OCI-LY7 (cell line): ENCODE measurements around the gene LAPTM5. TPM values are rescaled to one million over a fixed set of nuclear protein-coding genes. Genes with fewer than 3 reads are reported as not detected.

Experiments
- BruUV-seq: library from RNA; stranded (reverse); fragments of 400-500 nt; replicated peaks from 2 replicates; lab custom pipeline; 2021; lab: Mats Ljungman, UMichigan
- CTCF ChIA-PET: fragments of 300-600 bp; sonication (Branson Sonifier 250); formaldehyde crosslinking; loops from one replicate; lab custom pipeline; 2022; ENCODE audit warnings: antibody characterized with exemption; ENCODE audit not compliant: unreplicated experiment; lab: Charles Lee
- POLR2A ChIA-PET: fragments of 300-600 bp; sonication (Branson Sonifier 250); formaldehyde crosslinking; loops from one replicate; lab custom pipeline; 2022; ENCODE audit warnings: antibody characterized with exemption; lab: Charles Lee
- DNase-seq: peaks from one replicate; pipeline ENCODE4 v3.0.0-alpha.2; 2015; ENCODE audit warnings: low spot score
- H2AFZ ChIP-seq: fragments of 200-600 bp; sonication (generic), shearing (Covaris generic); 2 replicates; pipeline ENCODE4 v1.6.1; 2014; ENCODE audit warnings: mild to moderate bottlenecking, antibody characterized with exemption, low read length, moderate library complexity
- H3K27ac ChIP-seq: fragments of 200-600 bp; sonication (generic); 2 replicates; pipeline ENCODE4 v1.5.1; 2014; ENCODE audit warnings: mixed run types, low read depth, mild to moderate bottlenecking, moderate library complexity, low read length, inconsistent platforms; ENCODE audit not compliant: poor library complexity, severe bottlenecking
- H3K36me3 ChIP-seq: fragments of 200-600 bp; sonication (generic); 2 replicates; pipeline ENCODE4 v1.6.1; 2014; ENCODE audit warnings: mild to moderate bottlenecking, antibody characterized with exemption, low read length, moderate library complexity, mixed read lengths; ENCODE audit not compliant: insufficient read depth
- H3K4me1 ChIP-seq: fragments of 200-600 bp; sonication (generic); 2 replicates; pipeline ENCODE4 v1.5.1; 2014; ENCODE audit warnings: mild to moderate bottlenecking, low read length; ENCODE audit not compliant: insufficient read depth, poor library complexity, severe bottlenecking
- H3K4me2 ChIP-seq: fragments of 200-600 bp; sonication (generic); 2 replicates; pipeline ENCODE4 v1.6.1; 2014; ENCODE audit warnings: mild to moderate bottlenecking, low read length
- H3K4me3 ChIP-seq: fragments of 200-600 bp; sonication (generic); 2 replicates; pipeline ENCODE4 v1.5.1; 2014; ENCODE audit warnings: mild to moderate bottlenecking, low read depth, low read length; ENCODE audit not compliant: poor library complexity, severe bottlenecking
- H3K79me2 ChIP-seq: fragments of 200-600 bp; sonication (generic); 2 replicates; pipeline ENCODE4 v1.6.1; 2016; ENCODE audit warnings: low read depth, mild to moderate bottlenecking, low read length, moderate library complexity, mixed read lengths; ENCODE audit not compliant: insufficient read depth
- H3K9me2 ChIP-seq: fragments of 200-600 bp; sonication (generic); 2 replicates; pipeline ENCODE4 v1.6.1; 2016; ENCODE audit warnings: mild to moderate bottlenecking, low read length, mixed read lengths; ENCODE audit not compliant: insufficient read depth
- H3K9me3 ChIP-seq: fragments of 200-600 bp; sonication (generic); 2 replicates; pipeline ENCODE4 v1.6.1; 2014; ENCODE audit warnings: mild to moderate bottlenecking, mixed run types, low read length, mixed read lengths
- H4K20me1 ChIP-seq: fragments of 200-600 bp; sonication (generic); 2 replicates; pipeline ENCODE4 v1.6.1; 2014; ENCODE audit warnings: mild to moderate bottlenecking, antibody characterized with exemption, low read length, moderate library complexity, mixed read lengths; ENCODE audit not compliant: insufficient read depth
- CTCF ChIP-seq: fragments of 200-600 bp; sonication (generic); conservative IDR thresholded peaks from 2 replicates; pipeline ENCODE4 v1.5.1; 2014; ENCODE audit warnings: mild to moderate bottlenecking, antibody characterized with exemption, low read length, moderate library complexity, mixed read lengths
- EZH2phosphoT487 ChIP-seq: fragments of 200-600 bp; sonication (generic); IDR thresholded peaks from 2 replicates; pipeline ENCODE4 v1.6.1; 2018; ENCODE audit warnings: low read depth, borderline replicate concordance, mild to moderate bottlenecking, mixed run types, antibody characterized with exemption, low read length, moderate library complexity, mixed read lengths
- intact Hi-C: fragments of 100-400 bp; cut with micrococcal nuclease; formaldehyde crosslinking; loops from one replicate; pipeline ENCODE4 v1.10.0; 2022; ENCODE audit not compliant: unreplicated experiment
- total RNA-seq, 2 experiments: library from RNA; depleted of rRNA in 1 of 2; stranded (reverse); fragments of >200 nt in 1 of 2; shearing (Covaris generic) in 1 of 2; gene quantifications; 2 replicates each; pipeline ENCODE4 v1.2.3, GENCODE V29; 2014 to 2022

The LAPTM5 gene
- total RNA-seq, 2 experiments from 2014 or later = 113 to 137 TPM

- Histone ChIP-seq H2AFZ (no peak overlapping the region), H3K4me1 (peaks cover 46% of the 10 kb centered on the region), H3K27ac (no peak overlapping the region), H3K4me2 (no peak overlapping the region), H3K79me2 (no peaks in the 10 kb centered on the region), H3K9me2 (no peaks in the 10 kb centered on the region), H4K20me1 (peaks cover 6% of the 10 kb centered on the region; the same call in 1 of the 2 replicates), H3K4me3 (no peak overlapping the region), H3K9me3 (no peaks in the 10 kb centered on the region), H3K36me3 (peaks cover 33% of the 10 kb centered on the region)
- ChIA-PET CTCF (no interaction called here), POLR2A (no interaction called here)
- BruUV-seq = no TSS peak
- intact Hi-C loops = no loop called here
- DNase-seq = no peak
- TF ChIP-seq CTCF = no peak
- TF ChIP-seq EZH2phosphoT487 = no peak
Observed at GRCh38 chr1:30738715-30739559, 18.6 kb downstream of the LAPTM5 start.

GRCh38 chr1:30738040-30738714, 19.4 kb downstream of the LAPTM5 start:
- no peaks in the 10 kb centered on the region for H3K79me2 ChIP-seq
- POLR2A ChIA-PET = no interaction called here
- H3K9me3 ChIP-seq = no peaks in the 10 kb centered on the region
- H3K27ac ChIP-seq = no peak overlapping the region
- H3K9me2 ChIP-seq = no peaks in the 10 kb centered on the region
- TF ChIP-seq CTCF = 0 out of 2 replicates have a peak, but pooled peaks have one; percentile 20
- TF ChIP-seq EZH2phosphoT487 = no peak
- no peak overlapping the region for H3K4me3 ChIP-seq
- intact Hi-C loops = no loop called here
- peaks cover 33% of the 10 kb centered on the region for H3K36me3 ChIP-seq
- no peak overlapping the region for H3K4me2 ChIP-seq
- CTCF ChIA-PET = no interaction called here
- peaks cover 39% of the 10 kb centered on the region for H3K4me1 ChIP-seq
- H4K20me1 ChIP-seq = peaks cover 4% of the 10 kb centered on the region; the same call in 1 of the 2 replicates
- no TSS peak for BruUV-seq
- DNase-seq = no peak
- no peak overlapping the region for H2AFZ ChIP-seq
